GM19397 (cell line): ENCODE measurements around the gene MFNG.
A peak's percentile ranks its signal among the peaks of the same experiment; 100 is the strongest.

Experiments used
- ATAC-seq: cut with Tn5 transposase; IDR thresholded peaks from one replicate; pipeline ENCODE4 v1.9.1; 2021; ENCODE audit warnings: mild to moderate bottlenecking, moderate library complexity; ENCODE audit not compliant: unreplicated experiment

The MFNG gene

DNA sequence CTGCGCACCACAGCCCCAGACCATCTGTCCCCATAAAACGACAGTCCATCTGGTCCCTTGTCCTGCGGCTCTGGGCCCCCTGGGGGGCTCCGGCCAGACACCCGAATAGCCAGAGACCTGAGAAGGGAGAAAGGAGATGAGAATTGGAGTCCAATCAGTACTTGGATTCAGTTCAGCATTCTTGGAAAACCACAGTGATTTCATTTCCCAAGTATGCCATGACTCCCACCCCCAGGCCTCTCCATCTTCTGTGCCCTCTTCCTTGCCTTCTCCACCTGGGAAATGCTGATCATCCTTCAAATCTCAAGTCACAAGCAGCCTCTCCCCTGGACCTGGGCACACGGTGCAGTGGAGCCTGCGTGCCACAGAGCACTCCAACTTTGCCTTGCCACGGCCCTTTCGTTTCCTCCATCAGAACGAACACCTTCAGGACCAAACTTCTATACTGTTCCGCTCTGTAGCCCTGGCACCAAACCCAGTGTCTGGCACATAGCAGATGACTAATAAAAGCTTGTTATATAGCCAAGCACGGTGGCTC is 10.9 kb upstream of the MFNG start:
- no peak for ATAC-seq

DNA sequence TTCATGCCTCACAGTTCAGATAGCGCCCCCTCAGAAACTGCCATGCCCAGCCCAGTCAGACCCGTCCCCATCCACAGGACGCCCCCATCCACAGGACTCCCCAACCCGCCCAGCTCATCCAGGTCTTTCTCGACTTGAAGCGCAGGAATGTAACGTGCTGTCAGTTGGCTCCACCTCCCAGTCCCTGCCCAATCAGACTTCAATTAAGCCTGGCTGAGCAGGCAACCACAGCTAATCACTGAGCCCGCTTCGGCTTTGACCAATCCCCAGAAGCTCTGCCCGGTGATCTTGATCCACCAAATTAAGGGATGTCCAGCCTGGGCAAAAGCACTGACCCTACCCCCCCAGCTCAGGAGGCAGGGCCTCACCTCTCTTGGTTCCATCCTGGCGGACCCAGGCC is 10.5 kb upstream of the MFNG start:
- no peak for ATAC-seq

DNA sequence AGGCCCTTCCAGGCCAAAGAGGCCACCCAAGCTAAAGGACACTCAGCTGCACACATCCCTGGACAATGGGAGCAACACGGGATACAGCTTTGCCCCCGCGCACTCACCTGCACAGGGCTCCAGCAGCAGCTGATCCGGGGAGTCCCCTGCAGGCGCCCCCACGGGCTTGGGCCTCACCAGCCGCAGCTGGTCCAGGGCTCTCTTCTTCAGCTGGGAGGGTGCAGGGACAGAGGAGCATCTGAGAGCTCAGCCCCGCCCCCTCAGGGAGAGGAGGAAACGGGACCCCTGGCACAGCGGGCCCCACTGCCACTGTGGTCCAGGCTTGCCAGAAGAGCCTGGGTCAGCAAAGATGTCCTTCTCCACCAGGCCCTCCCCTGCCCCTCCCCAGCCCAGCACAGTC is 7.8 kb upstream of the MFNG start:
- no peak for ATAC-seq

DNA sequence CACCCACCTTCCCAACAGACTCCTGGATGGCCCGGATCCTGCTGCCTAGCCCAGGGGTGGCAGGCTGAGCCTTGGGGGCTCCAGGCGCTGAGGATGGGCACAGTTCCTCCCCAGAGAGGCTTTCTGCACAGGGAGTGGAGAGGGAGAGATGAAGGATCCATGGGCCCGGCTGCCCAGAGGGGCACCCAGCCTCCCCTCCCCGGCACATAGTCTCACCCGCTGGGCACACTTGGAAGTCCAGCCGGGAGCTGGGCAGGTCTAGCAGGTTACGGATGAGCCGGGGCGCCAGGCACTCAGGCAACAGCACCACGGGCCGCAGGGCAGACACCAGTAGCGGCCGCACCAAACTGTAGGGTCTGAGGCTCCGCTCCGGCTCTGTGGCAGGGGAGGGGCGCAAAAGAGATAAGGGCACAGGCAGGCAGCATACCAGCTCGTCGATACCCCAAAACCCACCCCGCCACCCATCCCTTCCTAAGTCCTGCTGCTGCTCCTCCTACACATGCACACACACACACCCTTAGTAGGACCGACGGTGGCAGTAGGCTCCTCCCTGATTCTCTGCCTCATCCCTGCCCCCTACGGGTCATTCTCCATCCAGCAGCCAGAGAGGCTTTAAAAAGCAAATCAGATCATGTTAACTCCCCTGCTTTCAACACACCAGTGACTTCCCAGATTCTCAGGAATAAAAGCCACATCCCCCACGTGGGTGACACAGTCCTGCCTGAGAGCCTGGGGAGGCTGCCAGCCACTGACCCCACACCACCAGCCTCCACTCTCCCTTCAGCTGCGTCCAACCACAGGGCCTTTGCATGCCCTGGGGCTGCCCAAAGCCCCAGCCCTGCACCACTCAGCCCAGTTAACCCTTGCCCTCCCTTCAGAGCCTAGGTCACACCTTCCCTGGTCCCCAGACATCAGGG is 6.5 kb upstream of the MFNG start:
- no peak for ATAC-seq

DNA sequence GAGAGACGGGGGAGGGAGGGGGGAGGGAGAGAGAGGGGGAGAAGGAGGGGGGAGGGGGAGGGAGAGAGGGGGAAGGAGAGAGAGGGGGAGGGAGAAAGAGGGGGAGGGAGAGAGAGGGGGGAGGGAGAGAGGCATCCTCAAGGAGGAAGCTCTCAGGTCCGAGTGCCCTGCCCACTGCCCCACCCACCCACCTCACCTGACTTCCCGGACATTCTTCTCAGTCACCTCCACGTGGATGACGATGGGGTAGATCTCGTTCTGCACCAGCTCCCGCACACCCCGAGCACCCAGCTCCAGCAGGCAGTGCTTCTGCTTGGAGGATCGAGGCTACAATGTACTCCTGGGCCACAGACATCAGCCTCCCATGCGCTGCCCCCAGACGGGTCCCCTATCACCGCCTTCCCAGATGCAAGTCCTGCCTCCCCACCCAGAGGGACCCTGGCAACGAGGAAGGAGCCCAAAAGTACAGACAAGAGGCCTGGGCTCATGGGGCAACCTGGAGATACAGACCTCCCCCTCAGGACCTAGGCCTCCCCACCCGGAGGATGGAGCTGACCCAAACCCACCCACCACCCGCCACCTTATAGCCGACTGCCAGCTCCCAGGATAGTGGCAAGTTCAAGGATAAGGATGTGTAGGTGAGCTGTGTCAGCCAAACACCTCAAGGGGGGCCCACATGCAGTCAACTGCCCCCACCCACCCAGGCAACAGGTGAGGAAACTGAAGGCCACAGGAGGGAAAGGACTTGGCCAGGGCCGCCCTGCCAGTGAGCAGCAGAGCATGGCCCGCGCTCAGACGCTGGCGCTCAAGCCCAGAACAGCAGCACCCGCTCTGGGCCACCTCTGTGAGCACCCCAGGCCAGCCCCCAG is 5.6 kb upstream of the MFNG start:
- ATAC-seq, result no peak

DNA sequence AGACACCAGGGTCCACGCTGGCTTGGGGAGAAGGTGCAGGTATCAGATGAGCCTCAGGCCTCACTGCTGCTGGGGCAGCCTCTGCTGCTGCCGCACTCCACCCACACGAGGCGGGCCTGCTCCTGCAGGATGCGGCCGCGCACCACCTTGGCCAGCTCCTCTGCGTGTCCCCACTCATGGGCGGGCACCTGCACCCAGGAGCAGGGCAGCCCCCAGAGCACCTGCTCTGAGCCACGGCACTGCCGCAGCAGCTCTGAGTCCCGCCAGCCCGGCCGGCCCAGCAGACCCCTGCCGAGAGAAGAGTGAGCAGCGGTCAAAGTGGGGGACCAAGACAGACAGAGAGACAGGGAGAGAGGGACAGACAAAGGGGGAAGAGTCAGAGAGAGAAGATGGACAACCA is 4.9 kb upstream of the MFNG start:
- ATAC-seq, result no peak

DNA sequence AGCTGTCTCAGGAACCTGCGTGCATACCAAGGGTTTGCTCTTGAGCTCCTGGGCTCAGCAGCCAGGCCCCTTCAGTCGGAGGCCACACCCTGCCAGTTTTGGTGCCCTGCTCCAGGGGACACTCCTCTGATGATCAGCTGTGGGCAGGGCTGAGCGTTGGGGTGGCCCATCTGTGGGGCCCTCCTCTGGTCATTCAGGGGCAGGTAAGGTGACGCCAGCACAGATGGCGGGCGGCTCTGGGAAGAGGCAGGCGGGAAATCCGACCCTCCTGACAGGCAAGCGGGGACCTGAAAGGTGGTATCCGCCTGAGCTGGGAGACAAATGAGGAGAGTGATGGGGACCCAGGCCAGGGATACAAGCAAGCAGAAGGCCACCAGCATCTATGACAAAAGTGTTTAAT is 3.8 kb upstream of the MFNG start:
- ATAC-seq, result no peak

DNA sequence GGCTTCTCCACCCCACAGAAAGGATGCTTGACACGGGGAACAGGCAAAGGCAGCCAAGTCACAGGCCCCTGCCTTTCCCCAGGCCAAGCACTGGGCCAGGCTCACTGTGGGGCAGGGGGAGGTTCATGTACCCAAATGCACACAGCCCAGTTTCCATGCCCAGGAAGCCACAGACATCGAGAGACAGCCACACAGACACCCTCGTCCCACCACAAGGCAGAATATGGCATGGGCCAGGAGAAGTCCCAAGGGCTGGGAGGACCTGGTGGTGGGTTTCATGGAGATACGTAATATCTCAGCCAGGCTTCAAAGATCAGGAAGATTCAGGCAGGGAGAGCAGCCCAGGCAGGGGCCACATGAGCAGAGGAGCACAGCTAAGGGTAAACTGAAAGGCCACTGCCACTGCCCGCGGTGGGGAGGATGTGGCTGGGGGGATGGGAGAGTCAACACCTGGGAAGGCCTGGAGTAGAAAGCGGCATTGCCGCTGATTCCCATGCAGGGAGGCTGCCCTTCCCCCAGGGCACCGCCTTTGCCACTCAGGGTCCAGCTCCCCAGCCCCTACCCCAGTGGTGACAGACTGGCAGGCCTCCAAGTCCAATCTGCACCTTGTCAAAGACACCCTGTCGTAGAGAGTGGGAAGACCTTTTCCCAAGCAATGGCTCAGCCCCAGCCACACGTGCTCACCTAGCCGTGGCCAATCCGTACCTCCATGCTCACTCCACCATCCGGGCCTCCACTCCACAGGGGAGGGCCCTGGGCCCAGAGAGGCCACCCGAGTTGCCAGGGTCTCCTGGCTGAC is 2.4 kb upstream of the MFNG start:
- ATAC-seq, result no peak

DNA sequence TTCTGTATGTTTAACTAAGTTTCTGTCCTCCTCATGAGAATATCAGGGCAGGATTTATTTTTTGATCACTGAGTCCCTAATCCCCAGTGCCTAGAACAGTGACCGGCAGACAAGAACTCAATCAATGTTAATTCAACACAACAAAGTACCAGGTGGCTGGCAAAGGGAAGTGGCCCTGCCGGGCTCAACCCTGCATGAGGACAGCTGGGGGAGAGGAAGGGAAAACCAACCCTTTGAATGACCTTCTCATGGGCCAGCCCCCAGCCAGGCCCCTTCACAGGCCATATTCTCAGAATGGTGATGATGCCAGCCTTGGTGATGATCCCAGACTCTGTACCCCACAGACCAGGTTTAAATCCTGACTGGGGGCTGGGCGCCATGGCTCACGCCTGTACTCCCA is 1.4 kb upstream of the MFNG start:
- no peak for ATAC-seq

DNA sequence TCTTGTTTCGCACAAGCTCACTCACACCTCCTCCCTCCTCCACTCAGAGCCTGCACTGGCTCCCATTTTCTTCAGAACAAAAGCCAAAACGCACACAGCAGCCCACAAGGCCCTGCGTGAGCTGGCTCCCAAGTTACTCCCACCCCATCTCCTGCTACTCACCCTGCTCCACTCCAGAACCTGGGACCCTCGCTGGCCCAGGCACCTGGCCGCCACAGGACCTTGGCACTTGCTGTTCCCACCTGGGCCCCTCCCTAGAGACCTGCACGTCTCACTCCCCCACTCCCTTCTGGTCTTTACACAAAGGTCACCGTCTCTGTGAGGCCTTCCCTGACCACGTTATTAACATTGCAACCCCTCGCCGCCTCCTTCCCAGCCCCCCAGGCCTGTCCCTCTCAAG is 945 bp upstream of the MFNG start:
- ATAC-seq, result no peak

DNA sequence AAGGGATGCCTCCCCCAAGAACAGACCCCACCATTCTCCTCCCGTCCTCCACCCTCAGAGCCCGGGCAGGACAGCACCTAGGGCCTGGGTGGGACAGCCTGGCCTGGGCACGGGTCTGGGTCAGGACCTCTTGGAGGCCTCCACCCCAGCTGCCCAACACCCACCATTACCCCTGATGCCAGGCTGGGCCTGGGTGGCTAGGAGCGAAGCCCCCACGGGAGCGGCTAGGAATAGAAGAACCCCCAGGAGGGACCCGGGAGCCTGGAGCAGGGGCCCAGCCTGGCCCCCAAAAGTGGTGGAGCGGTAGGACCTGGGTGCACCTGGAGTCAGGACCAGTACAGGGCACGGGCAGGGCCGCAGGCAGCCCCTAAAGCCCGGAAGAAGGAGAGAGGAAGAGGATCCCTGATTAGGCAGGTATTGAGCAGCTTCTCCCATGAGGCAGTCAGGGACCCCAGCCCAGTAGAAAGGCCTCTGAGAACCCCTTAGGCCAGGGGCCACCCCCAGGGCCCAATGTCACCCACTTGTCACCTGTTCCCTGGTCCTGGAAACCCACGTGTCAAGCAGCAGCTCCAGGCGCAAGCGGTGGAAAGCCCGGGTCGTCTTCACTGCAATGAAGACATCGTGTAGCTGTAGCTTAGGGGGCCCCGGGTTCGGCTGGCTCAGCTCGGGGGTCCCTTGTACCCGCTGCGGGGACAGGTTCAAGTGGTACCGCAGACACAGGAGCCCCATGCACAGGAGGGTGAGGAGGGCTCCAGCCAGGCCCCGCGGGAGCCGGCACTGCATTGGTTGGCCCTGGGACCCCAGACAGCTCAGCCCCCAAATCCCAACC is 575 bp downstream of the MFNG start:
- peak; percentile 16 for ATAC-seq

DNA sequence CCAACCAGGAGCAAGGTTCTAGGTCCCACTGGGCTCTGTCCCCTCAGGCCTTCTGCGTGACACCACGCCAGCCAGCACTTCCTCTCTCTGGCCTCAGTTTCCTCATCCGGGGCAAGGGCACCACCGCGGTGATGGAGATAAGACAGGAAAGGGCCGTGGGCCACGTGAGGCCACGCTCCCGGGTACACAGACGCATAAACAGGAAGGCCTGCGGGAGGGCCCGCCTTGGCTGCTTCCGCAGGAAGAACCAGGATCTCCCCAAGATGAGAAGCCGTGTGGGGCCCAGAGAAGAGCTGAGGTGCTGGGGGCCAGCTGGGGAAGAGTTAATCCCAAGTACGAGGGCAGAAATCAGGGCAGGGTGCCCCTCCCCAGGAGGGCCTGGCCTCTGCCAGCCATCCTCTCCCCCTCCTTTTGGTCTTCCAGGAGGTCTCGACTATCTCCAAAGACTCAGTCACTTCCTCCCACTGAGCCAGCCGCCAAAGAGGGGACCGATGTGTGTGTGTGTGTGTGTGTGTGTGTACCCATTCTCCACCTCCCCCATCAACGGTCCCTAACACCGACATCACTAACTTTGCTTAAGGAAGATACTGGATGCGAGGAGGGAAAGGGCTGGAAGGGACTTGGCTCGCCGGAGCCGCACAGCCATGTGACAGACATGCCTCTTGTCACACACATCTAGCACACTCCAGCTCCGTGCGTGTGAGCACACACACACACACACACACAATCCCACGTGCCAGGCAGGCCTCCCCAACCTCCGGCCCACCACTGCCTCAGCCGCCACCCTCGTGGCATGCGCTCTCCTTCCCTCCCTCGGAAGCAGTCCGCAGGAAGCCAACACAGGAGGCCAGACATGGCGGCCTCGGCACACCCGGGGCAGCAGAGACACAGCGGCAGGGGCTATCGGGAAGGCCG is 1.4 kb downstream of the MFNG start:
- ATAC-seq, result peak; percentile 36

DNA sequence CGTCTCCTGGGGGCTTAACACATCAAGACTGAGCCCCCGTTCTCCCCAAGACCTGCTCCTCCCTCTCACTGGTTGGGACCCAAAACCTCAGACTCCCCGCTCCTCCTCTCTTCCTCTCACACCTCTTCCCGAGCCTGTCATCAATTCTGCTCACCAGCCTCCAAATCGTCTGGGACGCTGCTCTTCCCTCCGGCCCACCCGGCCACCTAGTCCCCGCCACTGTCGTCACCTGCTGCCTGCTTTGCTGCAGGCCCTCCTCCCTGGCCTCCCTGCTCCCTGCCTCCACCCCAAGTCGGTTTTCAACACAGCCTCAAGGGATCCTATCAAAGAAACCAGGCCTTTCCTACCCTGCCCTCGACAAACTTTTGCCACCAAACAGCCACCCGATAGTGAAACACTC is 3.1 kb downstream of the MFNG start:
- ATAC-seq, result no peak

DNA sequence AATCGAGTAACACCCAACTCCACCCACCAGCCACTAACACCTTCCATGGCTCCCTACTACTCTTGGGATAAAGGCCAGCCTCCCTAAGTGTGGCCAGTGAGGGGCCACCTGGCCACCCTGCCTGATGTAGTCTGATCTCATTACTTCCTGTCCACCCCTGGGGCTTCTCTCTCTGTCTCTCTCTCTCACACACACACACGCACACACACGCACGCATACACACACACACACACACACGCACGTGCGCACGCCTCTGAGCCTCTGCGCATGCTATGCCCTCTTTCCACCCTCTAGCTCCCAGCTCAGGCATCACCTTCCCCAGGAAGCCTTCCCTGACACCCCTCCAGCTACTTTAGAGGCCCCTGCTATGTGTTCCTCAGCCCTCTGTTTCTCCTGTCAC is 3.9 kb downstream of the MFNG start:
- no peak for ATAC-seq

DNA sequence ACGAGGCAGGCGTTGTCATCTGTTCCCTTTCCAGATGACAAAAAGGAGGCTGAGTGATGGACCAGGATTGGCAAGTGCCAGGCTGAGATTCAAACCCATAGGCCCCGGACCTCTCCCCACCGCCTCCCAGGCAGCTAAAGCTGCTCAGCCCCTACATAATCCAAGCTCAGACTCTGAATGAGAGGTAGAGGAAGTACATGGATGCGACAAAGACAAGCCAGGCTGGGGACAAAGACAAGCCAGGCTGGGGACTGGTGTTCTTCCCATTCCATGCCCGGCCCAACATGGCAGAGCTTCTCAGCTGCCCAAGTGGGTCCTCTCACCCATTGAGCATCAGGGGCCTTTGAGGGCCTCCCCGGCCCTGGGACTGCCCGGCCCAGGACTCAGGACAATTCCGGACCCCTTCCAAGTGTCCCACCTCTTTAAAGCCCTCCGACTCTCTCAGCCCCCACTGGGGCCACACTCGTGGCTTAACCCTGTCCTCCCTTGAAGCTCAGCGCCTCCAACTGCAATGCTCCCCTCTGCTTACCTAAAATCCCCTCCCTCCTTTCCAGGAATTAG is 4.8 kb downstream of the MFNG start:
- no peak for ATAC-seq

DNA sequence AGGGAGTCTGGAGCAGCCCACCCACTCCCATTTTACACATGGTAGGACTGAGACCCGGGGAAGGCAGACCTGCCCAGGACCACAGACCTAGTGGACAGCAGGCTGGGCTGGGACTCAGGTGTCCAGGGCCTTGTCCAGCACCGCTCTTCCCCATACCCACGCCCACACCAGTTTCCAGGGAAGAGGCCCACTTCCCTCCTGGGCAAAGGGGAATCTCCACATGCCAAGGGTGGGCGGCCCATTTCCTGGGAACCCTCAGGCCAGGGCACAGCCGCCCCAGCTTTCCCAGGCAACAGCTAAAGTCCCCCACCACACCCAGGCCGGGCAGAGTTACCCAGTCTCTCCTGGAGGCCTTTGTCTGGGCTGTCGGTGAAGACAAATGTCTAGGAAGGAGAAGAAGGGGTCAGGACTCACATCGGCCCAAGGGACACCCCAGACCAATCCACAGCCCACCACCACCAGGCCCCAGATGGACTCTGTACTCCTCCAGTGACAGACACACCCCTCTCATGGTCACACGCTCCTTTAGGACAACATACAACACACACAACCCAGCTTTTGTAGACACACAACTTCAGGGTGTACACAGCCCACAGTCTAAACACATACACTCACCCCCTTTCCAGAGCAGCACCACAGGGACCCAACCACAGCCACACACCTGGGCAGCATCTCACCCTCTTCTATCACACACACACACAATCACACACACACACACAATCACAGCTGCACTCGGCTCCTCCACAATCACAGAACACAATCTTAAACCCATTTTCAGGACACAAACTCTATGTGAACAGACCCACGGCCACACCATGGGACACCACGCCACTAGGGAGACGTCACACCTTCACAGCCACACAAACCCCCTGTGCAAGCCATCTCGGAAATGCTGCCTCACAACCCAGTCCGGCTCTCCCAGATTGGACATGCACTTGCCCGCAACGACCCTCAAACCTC is 5.5 kb downstream of the MFNG start:
- no peak for ATAC-seq

DNA sequence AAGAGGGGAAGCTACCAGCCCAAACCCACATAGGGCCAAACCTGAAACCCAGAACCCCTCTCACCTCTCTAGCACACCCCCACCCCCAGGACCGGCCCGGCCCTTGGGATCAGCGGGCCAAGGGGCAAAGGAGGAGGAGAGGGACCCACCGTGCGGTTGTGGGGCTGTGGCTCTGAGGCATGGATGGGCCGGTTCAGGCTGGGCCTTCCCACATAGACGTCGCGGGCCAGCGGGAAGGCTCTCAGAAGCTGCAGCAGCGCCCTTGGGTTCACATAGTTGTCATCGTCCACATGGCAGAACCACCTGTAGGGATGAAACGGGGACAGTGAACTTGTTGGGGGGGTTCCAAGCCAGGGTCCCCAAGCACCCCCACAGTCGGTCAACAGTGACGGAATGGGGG is 7.0 kb downstream of the MFNG start:
- ATAC-seq, result no peak
